H9 (cell line): ENCODE results near the gene ILF2. TPM values are rescaled to one million over a fixed set of nuclear protein-coding genes. Genes with fewer than 3 reads are reported as not detected.

Source experiments
- DNase-seq: peaks from one replicate; pipeline ENCODE4 v3.0.0-alpha.2; 2017
- H2AFZ ChIP-seq: one replicate; pipeline ENCODE4 v1.6.1; 2013; ENCODE audit warnings: mild to moderate bottlenecking, low read length, control low read depth, moderate library complexity
- H2AK5ac ChIP-seq: 2 replicates; pipeline ENCODE4 v1.6.1; 2013; ENCODE audit warnings: low read length, control low read depth, mixed read lengths; ENCODE audit not compliant: insufficient read length
- H2BK120ac ChIP-seq: one replicate; pipeline ENCODE4 v1.6.1; 2013; ENCODE audit warnings: low read depth, mild to moderate bottlenecking, low read length, control low read depth, inconsistent platforms; ENCODE audit not compliant: poor library complexity, severe bottlenecking
- H2BK12ac ChIP-seq: 2 replicates; pipeline ENCODE4 v1.6.1; 2013; ENCODE audit warnings: low read length, control low read depth, mixed read lengths, low read depth; ENCODE audit not compliant: insufficient read length
- H2BK15ac ChIP-seq: 2 replicates; pipeline ENCODE4 v1.6.1; 2013; ENCODE audit warnings: low read depth, low read length, control low read depth
- H2BK20ac ChIP-seq: one replicate; pipeline ENCODE4 v1.6.1; 2013; ENCODE audit warnings: low read depth, mild to moderate bottlenecking, low read length, control low read depth, inconsistent platforms; ENCODE audit not compliant: poor library complexity, severe bottlenecking
- H2BK5ac ChIP-seq: 2 replicates; pipeline ENCODE4 v1.6.1; 2013; ENCODE audit warnings: low read length, control low read depth, mixed read lengths; ENCODE audit not compliant: insufficient read length
- H3K14ac ChIP-seq: 2 replicates; pipeline ENCODE4 v1.6.1; 2013; ENCODE audit warnings: low read length, control low read depth; ENCODE audit not compliant: insufficient read depth
- H3K18ac ChIP-seq: 2 replicates; pipeline ENCODE4 v1.6.1; 2013; ENCODE audit warnings: low read depth, mild to moderate bottlenecking, mixed read lengths, low read length, control low read depth; ENCODE audit not compliant: insufficient read length
- H3K23ac ChIP-seq: 2 replicates; pipeline ENCODE4 v1.6.1; 2013; ENCODE audit warnings: low read length, control low read depth, mixed read lengths, low read depth; ENCODE audit not compliant: insufficient read length
- H3K23me2 ChIP-seq: 2 replicates; pipeline ENCODE4 v1.6.1; 2013; ENCODE audit warnings: low read depth, mild to moderate bottlenecking, mixed read lengths, low read length, control low read depth; ENCODE audit not compliant: insufficient read length, poor library complexity, severe bottlenecking
- H3K27ac ChIP-seq: 2 replicates; pipeline ENCODE4 v1.5.1; 2013; ENCODE audit warnings: low read length, control low read depth, mixed read lengths, low read depth; ENCODE audit not compliant: insufficient read length
- H3K27me3 ChIP-seq: 2 replicates; pipeline ENCODE4 v1.6.1; 2013; ENCODE audit warnings: low read length, control low read depth, inconsistent platforms; ENCODE audit not compliant: insufficient read depth
- H3K4ac ChIP-seq: 2 replicates; pipeline ENCODE4 v1.6.1; 2013; ENCODE audit warnings: low read depth, mild to moderate bottlenecking, control low read depth, inconsistent platforms, low read length, moderate library complexity
- H3K4me1 ChIP-seq: 2 replicates; pipeline ENCODE4 v1.6.1; 2013; ENCODE audit warnings: low read length, control low read depth, inconsistent platforms; ENCODE audit not compliant: insufficient read depth
- H3K4me2 ChIP-seq: 2 replicates; pipeline ENCODE4 v1.6.1; 2013; ENCODE audit warnings: low read length, control low read depth, mixed read lengths; ENCODE audit not compliant: insufficient read length, insufficient read depth
- H3K56ac ChIP-seq: 2 replicates; pipeline ENCODE4 v1.6.1; 2013; ENCODE audit warnings: low read depth, mild to moderate bottlenecking, mixed read lengths, low read length, control low read depth; ENCODE audit not compliant: insufficient read length
- H3K79me1 ChIP-seq: 2 replicates; pipeline ENCODE4 v1.6.1; 2013; ENCODE audit warnings: low read depth, mild to moderate bottlenecking, moderate library complexity, low read length, control low read depth, inconsistent platforms; ENCODE audit not compliant: insufficient read depth, poor library complexity, severe bottlenecking
- H3K79me2 ChIP-seq: 2 replicates; pipeline ENCODE4 v1.6.1; 2013; ENCODE audit warnings: low read length, control low read depth, inconsistent platforms; ENCODE audit not compliant: insufficient read depth
- H3K9ac ChIP-seq: 2 replicates; pipeline ENCODE4 v1.6.1; 2013; ENCODE audit warnings: low read length, control low read depth, mixed read lengths; ENCODE audit not compliant: insufficient read length; ENCODE audit errors: extremely low read depth
- H3K9me3 ChIP-seq: one replicate; pipeline ENCODE4 v1.6.1; 2013; ENCODE audit warnings: low read depth, low read length, inconsistent platforms; ENCODE audit not compliant: control insufficient read depth
- H3T11ph ChIP-seq: one replicate; pipeline ENCODE4 v1.6.1; 2013; ENCODE audit warnings: mild to moderate bottlenecking, low read length, control low read depth, inconsistent platforms
- H4K20me1 ChIP-seq: one replicate; pipeline ENCODE4 v1.6.1; 2013; ENCODE audit not compliant: control insufficient read depth, insufficient read length, insufficient read depth
- H4K5ac ChIP-seq: 2 replicates; pipeline ENCODE4 v1.6.1; 2013; ENCODE audit warnings: low read depth, mild to moderate bottlenecking, mixed read lengths, low read length, control low read depth; ENCODE audit not compliant: insufficient read length
- H4K8ac ChIP-seq: replicated peaks from 2 replicates; pipeline ENCODE4 v1.6.1; 2013; ENCODE audit warnings: low read length, control low read depth, mixed read lengths, low read depth; ENCODE audit not compliant: insufficient read length
- H4K91ac ChIP-seq: 2 replicates; pipeline ENCODE4 v1.6.1; 2013; ENCODE audit warnings: low read depth, mild to moderate bottlenecking, moderate library complexity, mixed read lengths, low read length, control low read depth; ENCODE audit not compliant: insufficient read length
- H3K27ac Mint-ChIP-seq, 3 experiments: 2 replicates in 2 of 3; 3 replicates in 1 of 3; pipeline ENCODE4 v1.8.0; 2020 to 2021; ENCODE audit warnings: mixed read lengths in 3 of 3, mild to moderate bottlenecking in 1 of 3, moderate library complexity in 1 of 3
- H3K27me3 Mint-ChIP-seq: 2 replicates; pipeline ENCODE4 v1.8.0; 2021; ENCODE audit warnings: low read depth, mild to moderate bottlenecking, moderate library complexity, mixed read lengths
- H3K36me3 Mint-ChIP-seq, 3 experiments: 2 replicates in 2 of 3; 3 replicates in 1 of 3; pipeline ENCODE4 v1.8.0; 2020 to 2021; ENCODE audit warnings: low read depth in 3 of 3, mixed read lengths in 3 of 3; ENCODE audit not compliant: insufficient read depth in 1 of 3
- H3K4me1 Mint-ChIP-seq, 2 experiments: 2 replicates each; pipeline ENCODE4 v1.8.0; 2020; ENCODE audit warnings: mixed read lengths in 2 of 2
- H3K4me3 Mint-ChIP-seq, 2 experiments: 2 replicates in 1 of 2; 3 replicates in 1 of 2; pipeline ENCODE4 v1.8.0; 2020 to 2021; ENCODE audit warnings: mild to moderate bottlenecking in 2 of 2, mixed read lengths in 2 of 2, moderate library complexity in 1 of 2
- H3K9me3 Mint-ChIP-seq, 2 experiments: 2 replicates in 1 of 2; 3 replicates in 1 of 2; pipeline ENCODE4 v1.8.0; 2020; ENCODE audit warnings: mild to moderate bottlenecking in 2 of 2, mixed read lengths in 2 of 2, moderate library complexity in 1 of 2
- CTCF ChIP-seq: fragments of 200-600 bp; sonication (generic); conservative IDR thresholded peaks from 3 replicates; pipeline ENCODE4 v1.8.0; 2021; ENCODE audit warnings: antibody characterized with exemption, mild to moderate bottlenecking
- WGBS: extraction: QIAGEN DNeasy Blood & Tissue Kit; methylation state at CpG from one replicate; pipeline ENCODE4 v1.1.7; 2013; ENCODE audit warnings: missing lambda C conversion rate, low lambda C conversion rate, mixed read lengths; ENCODE audit not compliant: insufficient read length; ENCODE audit errors: extremely low coverage; 5-methylcytosine and 5-hydroxymethylcytosine counted together
- total RNA-seq: library from RNA; stranded (reverse); gene quantifications from 2 replicates; pipeline ENCODE4 v1.2.1, GENCODE V29; 2021

ILF2 gene
- total RNA-seq, 1 experiment from 2014 or later, result 357 TPM

- Histone ChIP-seq H2BK20ac (no peak within 1 kb of the TSS), H3K27ac (no peak within 1 kb of the TSS), H4K91ac (no peak within 1 kb of the TSS), H3K79me1 (no peaks in the 10 kb centered on the region), H4K8ac (no peak within 1 kb of the TSS), H3K23me2 (peaks cover 7% of the 10 kb centered on the region), H3K56ac (no peak within 1 kb of the TSS), H3K79me2 (no peaks in the 10 kb centered on the region), H3K4me1 (0 out of 2 replicates have a peak, but pooled peaks cover 4% of the 10 kb centered on the region), H3K18ac (peak within 1 kb of the TSS; percentile 93), H3K14ac (peak within 1 kb of the TSS; percentile 77; the same call in 1 of the 2 replicates), H3K9me3 (no peaks in the 10 kb centered on the region), H2BK15ac (no peak within 1 kb of the TSS), H3K4me2 (peak within 1 kb of the TSS; percentile 87), H2AK5ac (no peak within 1 kb of the TSS), H3K4ac (no peak within 1 kb of the TSS), H4K5ac (no peak within 1 kb of the TSS), H2AFZ (no peak within 1 kb of the TSS), H4K20me1 (no peaks in the 10 kb centered on the region), H3K9ac (peak within 1 kb of the TSS; percentile 49), H3K27me3 (no peaks in the 10 kb centered on the region), H2BK5ac (no peak within 1 kb of the TSS), H3K23ac (no peak within 1 kb of the TSS), H2BK120ac (no peak within 1 kb of the TSS), H2BK12ac (no peak within 1 kb of the TSS), H3T11ph (no peak within 1 kb of the TSS)
- H3K27me3 Mint-ChIP-seq, result 0 out of 2 replicates have a peak, but pooled peaks cover 2% of the 10 kb centered on the region
- H3K36me3 Mint-ChIP-seq, result peaks cover 11 to 21% (median 18%) of the 10 kb centered on the region in 3 experiments
- H3K27ac Mint-ChIP-seq, result peak within 1 kb of the TSS; percentile 93 to 95 (median 93); a peak in 6 of 7 replicates
- H3K4me1 Mint-ChIP-seq, result peaks cover 46% of the 10 kb centered on the region in 2 experiments
- H3K9me3 Mint-ChIP-seq, result no peaks in the 10 kb centered on the region; a peak in 1 of 5 replicates
- H3K4me3 Mint-ChIP-seq, result peak within 1 kb of the TSS; percentile 74 to 87
- WGBS, result no CpG with 5 or more reads among the region's 10 CpGs
- no peak; the same call in 2 of the 3 replicates for TF ChIP-seq CTCF
- DNase-seq, result no peak
Observed at GRCh38 chr1:153627715-153628626, 42.8 kb downstream of the ILF2 start, which contains the start of gene S100A1. Gene S100A1, plus strand, starts transcription at chr1:153628434. Its CDS starts 2,088 bp downstream, at chr1:153630522.
